Progenitor cell of endocrine pancreas (in vitro differentiated cells): ENCODE measurements around the gene TNP1. TPM values are rescaled to one million over a fixed set of nuclear protein-coding genes. Genes with fewer than 3 reads are reported as not detected.

ENCODE experiments used
- DNase-seq: peaks from one replicate; pipeline ENCODE4 v3.0.0; 2021; ENCODE audit warnings: low spot score; ENCODE audit not compliant: unreplicated experiment
- H3K27ac Mint-ChIP-seq: 2 replicates; pipeline ENCODE4 v1.8.0; 2021; ENCODE audit warnings: mild to moderate bottlenecking, moderate library complexity, mixed read lengths
- H3K27me3 Mint-ChIP-seq: 2 replicates; pipeline ENCODE4 v1.8.0; 2021; ENCODE audit warnings: mixed read lengths
- H3K36me3 Mint-ChIP-seq: 2 replicates; pipeline ENCODE4 v1.8.0; 2022; ENCODE audit warnings: mixed read lengths; ENCODE audit not compliant: insufficient read depth
- H3K4me1 Mint-ChIP-seq: 2 replicates; pipeline ENCODE4 v1.8.0; 2021; ENCODE audit warnings: low read depth, mixed read lengths
- H3K4me3 Mint-ChIP-seq: 2 replicates; pipeline ENCODE4 v1.8.0; 2021; ENCODE audit warnings: low read depth, mild to moderate bottlenecking, moderate library complexity, mixed read lengths
- H3K9me3 Mint-ChIP-seq: 2 replicates; pipeline ENCODE4 v1.8.0; 2021; ENCODE audit warnings: low read depth, mixed read lengths
- total RNA-seq: library from RNA; stranded (reverse); gene quantifications from 2 replicates; pipeline ENCODE4 v1.2.1, GENCODE V29; 2021
- TF ChIP-seq, protein P1 (sequence below): fragments of 200-600 bp; sonication (generic); IDR thresholded peaks from one replicate; pipeline ENCODE4 v1.5.0; 2021; ENCODE audit warnings: antibody characterized with exemption, mild to moderate bottlenecking; ENCODE audit not compliant: unreplicated experiment

Gene TNP1
- total RNA-seq, 1 donor from 2014 or later: 1.1 TPM

DNA sequence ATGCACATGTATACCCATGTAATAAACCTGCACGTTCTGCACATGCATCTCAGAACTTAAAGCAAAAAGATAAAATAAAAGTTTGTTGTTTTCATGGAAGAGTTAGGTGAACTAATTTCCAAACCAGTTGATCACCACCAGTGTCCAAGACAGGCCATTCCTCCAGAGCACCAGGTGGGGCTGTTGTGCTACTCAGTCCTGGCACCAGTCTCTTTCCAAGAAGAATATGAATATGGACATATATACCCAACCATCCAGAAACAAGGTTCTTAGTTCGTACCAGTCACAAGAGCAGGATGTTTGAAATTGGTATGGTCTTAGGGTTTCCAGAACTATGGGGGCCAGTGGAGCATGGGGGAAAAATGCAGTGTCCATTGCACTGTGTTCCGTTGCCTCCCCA lies 17.2 kb upstream of the TNP1 start:
- Mint-ChIP-seq H3K4me3 (no peak overlapping the region), H3K9me3 (peaks cover 3% of the 10 kb centered on the region)
- TF ChIP-seq, protein P1, sequence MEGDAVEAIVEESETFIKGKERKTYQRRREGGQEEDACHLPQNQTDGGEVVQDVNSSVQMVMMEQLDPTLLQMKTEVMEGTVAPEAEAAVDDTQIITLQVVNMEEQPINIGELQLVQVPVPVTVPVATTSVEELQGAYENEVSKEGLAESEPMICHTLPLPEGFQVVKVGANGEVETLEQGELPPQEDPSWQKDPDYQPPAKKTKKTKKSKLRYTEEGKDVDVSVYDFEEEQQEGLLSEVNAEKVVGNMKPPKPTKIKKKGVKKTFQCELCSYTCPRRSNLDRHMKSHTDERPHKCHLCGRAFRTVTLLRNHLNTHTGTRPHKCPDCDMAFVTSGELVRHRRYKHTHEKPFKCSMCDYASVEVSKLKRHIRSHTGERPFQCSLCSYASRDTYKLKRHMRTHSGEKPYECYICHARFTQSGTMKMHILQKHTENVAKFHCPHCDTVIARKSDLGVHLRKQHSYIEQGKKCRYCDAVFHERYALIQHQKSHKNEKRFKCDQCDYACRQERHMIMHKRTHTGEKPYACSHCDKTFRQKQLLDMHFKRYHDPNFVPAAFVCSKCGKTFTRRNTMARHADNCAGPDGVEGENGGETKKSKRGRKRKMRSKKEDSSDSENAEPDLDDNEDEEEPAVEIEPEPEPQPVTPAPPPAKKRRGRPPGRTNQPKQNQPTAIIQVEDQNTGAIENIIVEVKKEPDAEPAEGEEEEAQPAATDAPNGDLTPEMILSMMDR: no peak

DNA sequence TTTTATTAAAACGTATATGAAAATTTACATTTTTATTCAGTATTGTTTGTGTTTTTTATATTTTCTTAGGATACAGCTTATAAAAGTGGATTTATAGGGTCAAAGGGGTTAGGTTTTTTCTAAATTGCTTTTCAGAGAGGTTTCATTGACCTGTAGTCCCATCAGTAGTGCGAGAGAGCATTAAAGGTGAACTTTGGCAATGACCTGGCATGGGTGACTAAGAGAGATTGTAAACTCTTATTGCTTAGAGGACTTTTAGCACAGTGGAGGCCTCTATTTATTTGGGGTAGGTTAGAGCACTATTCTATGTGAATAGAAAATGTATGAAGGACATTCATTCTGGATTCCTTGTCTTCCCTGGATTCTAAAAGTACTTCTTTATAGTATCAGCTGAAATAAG lies 16.0 kb upstream of the TNP1 start:
- no peaks in the 10 kb centered on the region for H3K36me3 Mint-ChIP-seq
- TF ChIP-seq, protein P1: no peak

More for the DNA sequence above, 17.2 kb upstream of the TNP1 start:
- DNase-seq: no peak
- no peak overlapping the region for H3K27ac Mint-ChIP-seq
- H3K4me1 Mint-ChIP-seq: no peaks in the 10 kb centered on the region
- H3K27me3 Mint-ChIP-seq: no peaks in the 10 kb centered on the region
- no peaks in the 10 kb centered on the region for H3K36me3 Mint-ChIP-seq

DNA sequence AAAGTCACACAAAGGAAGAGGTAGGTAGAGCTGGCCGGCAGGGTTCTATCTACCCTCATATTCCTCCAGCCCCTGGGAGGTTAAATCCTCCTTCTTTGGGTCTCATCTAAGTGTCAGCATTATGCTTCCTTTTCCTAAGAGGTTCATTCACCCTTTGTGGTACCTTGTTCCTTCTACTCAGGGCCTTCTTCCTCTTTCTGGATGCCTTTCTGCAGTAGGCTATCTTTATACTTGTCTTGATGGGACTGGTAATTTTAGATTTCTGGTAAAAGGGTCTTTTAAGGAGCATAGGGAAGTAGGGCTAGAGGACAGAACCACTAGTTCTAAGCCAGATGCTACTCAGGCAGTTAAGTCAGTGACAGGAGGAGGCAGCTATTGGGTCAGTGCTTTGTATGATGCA lies 13.7 kb upstream of the TNP1 start:
- Mint-ChIP-seq H3K27ac (no peak overlapping the region), H3K36me3 (no peaks in the 10 kb centered on the region), H3K4me3 (no peak overlapping the region), H3K27me3 (no peaks in the 10 kb centered on the region), H3K9me3 (peaks cover 7% of the 10 kb centered on the region), H3K4me1 (peaks cover 13% of the 10 kb centered on the region)
- TF ChIP-seq, protein P1: no peak
- DNase-seq: no peak

More for the DNA sequence above, 16.0 kb upstream of the TNP1 start:
- H3K9me3 Mint-ChIP-seq: peaks cover 7% of the 10 kb centered on the region
- H3K27me3 Mint-ChIP-seq: no peaks in the 10 kb centered on the region
- DNase-seq: no peak
- H3K4me3 Mint-ChIP-seq: no peak overlapping the region
- peaks cover 10% of the 10 kb centered on the region for H3K4me1 Mint-ChIP-seq
- H3K27ac Mint-ChIP-seq: no peak overlapping the region

DNA sequence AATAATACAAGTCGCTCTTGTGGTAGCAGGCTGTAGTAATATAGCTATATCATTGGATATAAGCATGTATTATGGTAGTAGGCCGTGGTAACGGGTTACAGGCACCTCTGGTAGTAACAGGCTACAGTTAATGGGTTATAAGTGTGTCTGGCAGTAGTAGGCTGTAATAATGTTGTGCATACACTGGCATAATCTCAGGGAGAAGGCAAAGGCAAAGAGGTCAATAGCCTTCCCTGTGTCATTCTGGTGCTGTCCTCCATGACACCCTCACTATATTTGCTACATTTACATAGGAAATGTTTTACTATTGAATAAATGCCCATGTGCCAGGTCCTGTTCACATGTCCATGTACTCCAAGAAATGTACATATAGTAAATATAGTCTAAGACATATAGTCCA lies 12.8 kb upstream of the TNP1 start:
- H3K36me3 Mint-ChIP-seq: no peaks in the 10 kb centered on the region
- TF ChIP-seq, protein P1: no peak
- H3K27me3 Mint-ChIP-seq: no peaks in the 10 kb centered on the region
- H3K27ac Mint-ChIP-seq: no peak overlapping the region
- H3K4me1 Mint-ChIP-seq: peaks cover 13% of the 10 kb centered on the region
- no peak overlapping the region for H3K4me3 Mint-ChIP-seq
- DNase-seq: no peak
- peaks cover 4% of the 10 kb centered on the region for H3K9me3 Mint-ChIP-seq

DNA sequence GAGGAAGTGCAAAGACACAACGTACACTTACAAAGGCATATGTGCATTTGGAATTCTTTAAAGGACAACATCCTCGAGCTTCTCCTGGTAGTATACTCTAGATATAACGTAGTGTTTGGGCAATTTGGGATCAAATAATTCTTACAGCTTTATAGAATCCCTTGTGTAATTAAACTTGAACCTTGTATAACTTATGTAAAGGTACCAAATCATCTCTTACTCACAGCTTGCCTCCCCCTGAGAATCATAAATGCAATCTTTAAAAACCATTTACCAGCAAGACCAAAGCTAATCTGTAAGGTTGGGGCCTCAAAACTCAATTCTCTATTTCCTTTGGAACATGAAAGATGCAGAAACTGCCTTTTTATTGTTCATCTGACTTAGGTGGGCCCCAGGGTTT lies 12.2 kb upstream of the TNP1 start:
- Mint-ChIP-seq H3K4me1 (peaks cover 13% of the 10 kb centered on the region), H3K36me3 (no peaks in the 10 kb centered on the region), H3K27me3 (no peaks in the 10 kb centered on the region), H3K27ac (no peak overlapping the region), H3K4me3 (no peak overlapping the region), H3K9me3 (peaks cover 8% of the 10 kb centered on the region)
- TF ChIP-seq, protein P1: no peak
- no peak for DNase-seq
